Peyer's patch (tissue), 4 donors: ENCODE data around the gene CD209.

ENCODE experiments used
- CTCF ChIP-seq, 6 experiments: fragments of 450-650 bp in 4 of 6; fragments of 200-600 bp in 2 of 6; sonication (generic) in 1 of 6; IDR thresholded peaks; one replicate each; pipeline ENCODE4 v1.5.1; 2017 to 2019; ENCODE audit warnings: antibody characterized with exemption in 6 of 6, mild to moderate bottlenecking in 3 of 6, moderate library complexity in 1 of 6
- POLR2A ChIP-seq, 2 donors: fragments of 450-650 bp; IDR thresholded peaks; one replicate each; pipeline ENCODE4 v1.5.1; 2017; ENCODE audit warnings: antibody characterized with exemption in 2 of 2, mild to moderate bottlenecking in 2 of 2, moderate library complexity in 2 of 2

GRCh38 chr19:7720351-7720750, 27.0 kb downstream of the CD209 start:
- TF ChIP-seq CTCF (IDR thresholded peaks at IDR 0.05) (no peak), POLR2A (IDR thresholded peaks at IDR 0.05) (no peak)
